Nephron (organoid): ENCODE results near the gene TPCN1.
A peak's percentile ranks its signal among the peaks of the same experiment; 100 is the strongest.

Experiments used
- H3K27ac Mint-ChIP-seq, 3 experiments: 2 replicates each; pipeline ENCODE4 v1.8.0; 2020; ENCODE audit warnings: mixed read lengths in 3 of 3, mild to moderate bottlenecking in 2 of 3, moderate library complexity in 1 of 3
- H3K27me3 Mint-ChIP-seq: 2 replicates; pipeline ENCODE4 v1.8.0; 2021; ENCODE audit warnings: low read depth, mild to moderate bottlenecking, moderate library complexity, mixed read lengths
- H3K36me3 Mint-ChIP-seq: 2 replicates; pipeline ENCODE4 v1.8.0; 2020; ENCODE audit warnings: low read depth, mixed read lengths
- H3K4me1 Mint-ChIP-seq: 2 replicates; pipeline ENCODE4 v1.8.0; 2020; ENCODE audit warnings: mixed read lengths
- H3K4me3 Mint-ChIP-seq, 3 experiments: 2 replicates each; pipeline ENCODE4 v1.8.0; 2020; ENCODE audit warnings: mild to moderate bottlenecking in 3 of 3, mixed read lengths in 3 of 3, moderate library complexity in 2 of 3
- H3K9me3 Mint-ChIP-seq: 2 replicates; pipeline ENCODE4 v1.8.0; 2020; ENCODE audit warnings: mixed read lengths
- CTCF ChIP-seq, 3 experiments: fragments of 200-600 bp; sonication (generic); IDR thresholded peaks; one replicate each; pipeline ENCODE4 v1.5.0; 2021; ENCODE audit warnings: antibody characterized with exemption in 3 of 3; ENCODE audit not compliant: unreplicated experiment in 3 of 3

TPCN1 gene

GRCh38 chr12:113277511-113277910 lies 56.2 kb downstream of the TPCN1 start:
- H3K36me3 Mint-ChIP-seq, result peaks cover 16% of the 10 kb centered on the region
- TF ChIP-seq CTCF (IDR thresholded peaks at IDR 0.05; ENCODE audit: unreplicated experiment in 3 of 3), result no peak
- H3K27me3 Mint-ChIP-seq, result no peaks in the 10 kb centered on the region
- peaks cover 4% of the 10 kb centered on the region for H3K4me1 Mint-ChIP-seq
- no peak overlapping the region for H3K4me3 Mint-ChIP-seq
- no peaks in the 10 kb centered on the region for H3K9me3 Mint-ChIP-seq
- no peak overlapping the region for H3K27ac Mint-ChIP-seq

GRCh38 chr12:113278141-113278540 lies 56.9 kb downstream of the TPCN1 start:
- H3K27ac Mint-ChIP-seq, result no peak overlapping the region
- H3K36me3 Mint-ChIP-seq, result peaks cover 16% of the 10 kb centered on the region
- no peaks in the 10 kb centered on the region for H3K4me1 Mint-ChIP-seq
- no peaks in the 10 kb centered on the region for H3K27me3 Mint-ChIP-seq
- no peak for TF ChIP-seq CTCF (IDR thresholded peaks at IDR 0.05; ENCODE audit: unreplicated experiment in 3 of 3)
- H3K4me3 Mint-ChIP-seq, result no peak overlapping the region
- H3K9me3 Mint-ChIP-seq, result no peaks in the 10 kb centered on the region

- Mint-ChIP-seq H3K4me3 (no peak overlapping the region), H3K36me3 (peaks cover 16% of the 10 kb centered on the region), H3K4me1 (no peaks in the 10 kb centered on the region), H3K27ac (no peak overlapping the region), H3K9me3 (no peaks in the 10 kb centered on the region), H3K27me3 (no peaks in the 10 kb centered on the region)
- TF ChIP-seq CTCF (IDR thresholded peaks at IDR 0.05; ENCODE audit: unreplicated experiment in 3 of 3), result no peak
Measured at GRCh38 chr12:113278633-113279032, 57.4 kb downstream of the TPCN1 start.

- TF ChIP-seq CTCF (IDR thresholded peaks at IDR 0.05; ENCODE audit: unreplicated experiment in 3 of 3), result no peak
- Mint-ChIP-seq H3K27ac (no peak overlapping the region), H3K9me3 (no peaks in the 10 kb centered on the region), H3K27me3 (no peaks in the 10 kb centered on the region), H3K36me3 (peaks cover 18% of the 10 kb centered on the region), H3K4me1 (peaks cover 6% of the 10 kb centered on the region), H3K4me3 (no peak overlapping the region)
Measured at GRCh38 chr12:113284751-113285150, 63.5 kb downstream of the TPCN1 start.

GRCh38 chr12:113285679-113286610 lies 64.7 kb downstream of the TPCN1 start:
- peaks cover 6% of the 10 kb centered on the region for H3K4me1 Mint-ChIP-seq
- TF ChIP-seq CTCF (IDR thresholded peaks at IDR 0.05; ENCODE audit: unreplicated experiment in 3 of 3), result no peak
- no peak overlapping the region for H3K4me3 Mint-ChIP-seq
- no peaks in the 10 kb centered on the region for H3K27me3 Mint-ChIP-seq
- H3K27ac Mint-ChIP-seq, result peak overlapping the region in 1 of 3 experiments; percentile 58
- peaks cover 15% of the 10 kb centered on the region for H3K36me3 Mint-ChIP-seq
- no peaks in the 10 kb centered on the region for H3K9me3 Mint-ChIP-seq

- Mint-ChIP-seq H3K9me3 (no peaks in the 10 kb centered on the region), H3K4me3 (no peak overlapping the region), H3K36me3 (peaks cover 21% of the 10 kb centered on the region), H3K27me3 (no peaks in the 10 kb centered on the region), H3K4me1 (peaks cover 6% of the 10 kb centered on the region), H3K27ac (no peak overlapping the region)
- no peak for TF ChIP-seq CTCF (IDR thresholded peaks at IDR 0.05; ENCODE audit: unreplicated experiment in 3 of 3)
Measured at GRCh38 chr12:113286712-113287111, 65.4 kb downstream of the TPCN1 start.
